HG02759 (cell line): ENCODE data around the gene SUPT3H.

Experiments used
- ATAC-seq: cut with Tn5 transposase; IDR thresholded peaks from one replicate; pipeline ENCODE4 v1.9.1; 2021; ENCODE audit warnings: mild to moderate bottlenecking, moderate library complexity; ENCODE audit not compliant: unreplicated experiment

Gene SUPT3H

DNA sequence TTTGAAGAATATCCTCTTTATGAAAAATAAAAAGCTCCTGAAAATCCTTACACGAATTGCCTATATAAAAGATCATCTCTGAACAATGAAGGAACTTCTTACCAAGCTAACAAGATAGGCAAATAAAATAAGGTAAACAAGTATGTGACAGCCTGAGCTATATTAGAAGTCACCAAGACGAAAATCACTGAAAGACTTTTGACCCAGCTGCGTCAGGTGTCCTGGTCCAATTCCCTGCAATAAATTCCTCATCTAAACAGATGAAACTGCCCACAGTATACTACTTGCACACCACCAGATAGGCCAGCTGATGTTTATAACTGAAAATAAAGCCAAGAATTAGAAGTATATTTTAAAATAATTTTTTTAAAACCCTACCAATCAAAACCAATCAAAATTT, 117.0 kb downstream of the SUPT3H start:
- no peak for ATAC-seq

DNA sequence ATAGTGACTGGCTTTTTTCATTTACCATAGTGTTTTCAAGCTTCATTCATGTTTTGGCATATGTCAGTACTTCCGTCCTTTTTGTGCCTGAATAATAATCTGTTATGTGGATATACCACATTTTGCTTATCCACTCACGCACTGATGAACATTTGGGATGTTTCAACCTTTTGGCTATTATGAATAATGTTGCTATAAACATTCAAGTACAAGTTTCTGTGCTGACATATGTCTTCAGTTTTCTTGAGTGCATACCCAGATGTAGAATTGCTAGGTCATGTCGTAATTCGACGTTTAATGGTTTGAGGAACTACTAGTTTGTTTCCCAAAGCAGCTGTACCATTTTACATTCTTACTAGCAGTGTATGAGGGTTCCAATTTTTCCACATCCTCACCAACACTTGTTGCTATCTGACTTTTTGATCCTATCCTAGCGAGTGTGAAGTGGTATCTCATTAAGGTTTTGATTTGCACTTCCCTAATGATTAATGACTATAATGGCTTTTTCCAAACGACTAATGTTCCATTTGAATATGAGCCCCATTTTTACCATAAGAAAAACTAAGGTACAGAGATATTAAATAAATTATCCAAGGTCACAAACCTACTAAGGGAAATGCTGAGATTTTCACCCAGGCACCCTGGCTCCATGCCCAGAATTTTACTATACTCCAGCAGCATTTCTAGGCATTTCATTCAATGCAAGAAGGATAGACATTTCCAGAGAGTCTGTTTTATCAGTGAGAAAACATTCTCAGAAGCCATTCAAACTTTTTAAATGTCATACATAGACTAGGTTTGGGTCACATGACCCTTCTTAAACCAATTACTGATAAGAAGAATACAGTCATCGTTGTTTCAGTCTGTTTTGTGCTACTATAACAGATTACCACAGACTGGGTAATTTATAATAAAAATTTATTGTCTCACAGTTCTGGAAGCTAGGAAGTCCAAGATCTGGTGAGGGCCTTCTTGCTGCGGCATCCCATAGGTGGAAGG, 120.7 kb downstream of the SUPT3H start:
- no peak for ATAC-seq

DNA sequence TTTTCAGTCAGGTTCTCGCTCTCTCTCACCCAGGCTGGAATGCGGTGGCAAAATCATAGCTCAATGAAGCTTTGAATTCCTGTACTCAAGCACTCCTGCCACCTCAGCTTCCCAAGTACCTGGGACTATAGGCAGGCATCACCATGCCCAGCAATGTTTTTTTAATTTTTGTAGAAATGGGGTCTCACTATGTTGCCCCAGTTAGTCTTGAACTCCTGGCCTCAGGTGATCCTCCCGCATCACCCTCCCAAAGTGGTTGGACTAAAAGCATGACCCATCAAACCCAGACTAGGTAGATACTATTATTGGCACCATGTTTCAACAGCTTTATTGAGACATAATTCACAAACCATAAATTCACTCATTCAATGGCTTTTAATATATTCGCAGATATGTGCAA, 122.3 kb downstream of the SUPT3H start:
- no peak for ATAC-seq

DNA sequence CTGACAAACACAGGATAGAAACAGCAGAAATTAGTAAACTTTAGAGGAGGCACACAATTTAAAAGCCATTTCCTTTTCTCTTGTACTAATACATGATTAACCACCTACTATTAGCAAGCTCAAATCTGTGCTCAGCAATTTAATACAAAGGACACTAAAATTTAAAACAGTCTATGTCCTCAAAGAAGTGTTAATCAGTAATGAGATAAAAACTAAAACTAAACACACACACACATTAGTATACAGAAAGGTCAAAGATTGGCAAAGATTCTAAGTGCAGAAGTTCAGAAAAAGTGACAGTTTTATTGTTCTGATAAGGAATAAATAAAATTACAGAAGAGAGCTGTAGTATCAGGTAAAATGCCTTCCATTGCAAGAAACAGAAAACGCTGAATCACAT, 123.5 kb downstream of the SUPT3H start:
- ATAC-seq: no peak

DNA sequence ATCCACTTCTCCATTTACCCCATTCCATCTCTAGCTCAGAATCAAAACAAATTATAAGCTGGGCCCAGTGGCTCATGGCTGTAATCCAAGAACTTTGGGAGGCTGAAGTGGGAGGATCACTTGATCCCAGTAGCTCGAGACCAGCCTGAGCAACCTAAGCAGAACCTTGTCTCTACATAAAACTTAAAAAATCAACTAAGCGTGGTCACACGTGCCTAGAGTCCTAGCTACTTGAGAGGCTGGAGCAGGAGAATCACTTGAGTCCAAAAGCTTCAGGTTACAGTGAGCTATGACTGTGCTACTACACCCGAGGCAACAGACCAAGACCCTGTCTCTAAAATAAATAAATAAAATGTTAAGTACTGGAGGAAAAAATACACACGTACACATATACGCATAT, 124.3 kb downstream of the SUPT3H start:
- no peak for ATAC-seq

DNA sequence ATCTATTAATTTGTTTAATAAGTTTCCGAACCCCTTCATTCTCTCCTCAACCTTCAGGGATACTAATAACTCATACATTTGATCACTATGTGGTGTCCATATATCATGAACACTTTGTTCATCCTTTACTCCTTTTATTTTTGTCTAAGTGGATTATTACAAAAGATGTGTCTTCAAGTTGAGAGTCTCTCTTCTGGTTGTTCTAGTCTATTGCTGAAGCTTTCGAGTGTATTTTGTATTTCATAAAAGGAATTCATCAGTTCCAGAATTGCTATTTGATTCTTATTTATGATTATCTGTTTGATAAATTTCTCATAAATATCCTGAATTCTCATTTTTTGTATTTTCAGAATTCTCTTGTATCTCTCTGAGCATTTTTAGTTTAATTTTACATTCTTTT, 146.1 kb downstream of the SUPT3H start:
- ATAC-seq: no peak

DNA sequence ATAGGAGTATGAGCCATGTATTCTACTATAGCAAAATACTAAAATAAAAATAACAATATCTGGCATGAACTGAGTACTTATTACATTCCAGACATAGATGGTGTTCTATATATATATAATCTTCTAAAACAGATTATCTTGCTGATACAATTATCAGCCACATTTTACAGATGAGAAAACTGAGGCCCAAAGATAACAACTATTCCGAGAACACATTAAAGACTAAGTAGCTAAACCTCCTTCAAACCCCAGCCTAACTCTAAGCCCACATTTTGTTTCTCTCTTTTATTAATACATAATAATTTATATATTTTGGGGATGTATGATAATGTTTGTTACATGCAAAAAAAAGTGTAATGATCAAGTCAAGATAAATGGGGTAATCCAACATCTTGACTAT, 148.3 kb downstream of the SUPT3H start:
- ATAC-seq: no peak

DNA sequence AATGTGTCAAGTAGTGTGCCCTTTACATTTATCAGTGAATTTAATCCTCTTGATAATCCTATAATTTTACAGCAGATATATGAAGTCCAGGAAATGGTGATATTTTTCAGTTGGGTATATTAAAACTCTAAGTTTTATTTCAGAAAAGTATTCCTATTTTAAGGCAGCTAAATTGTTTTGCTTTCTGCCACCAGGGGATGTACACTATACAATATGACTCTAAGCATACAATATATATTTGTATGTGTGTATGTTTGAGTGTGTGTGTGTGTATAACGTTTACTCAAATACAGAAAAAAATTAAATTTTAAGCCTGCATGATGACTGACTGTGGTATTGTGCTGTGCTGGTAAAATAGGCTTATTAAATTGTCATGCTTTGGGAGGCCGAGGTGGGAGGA, 151.7 kb downstream of the SUPT3H start:
- no peak for ATAC-seq

DNA sequence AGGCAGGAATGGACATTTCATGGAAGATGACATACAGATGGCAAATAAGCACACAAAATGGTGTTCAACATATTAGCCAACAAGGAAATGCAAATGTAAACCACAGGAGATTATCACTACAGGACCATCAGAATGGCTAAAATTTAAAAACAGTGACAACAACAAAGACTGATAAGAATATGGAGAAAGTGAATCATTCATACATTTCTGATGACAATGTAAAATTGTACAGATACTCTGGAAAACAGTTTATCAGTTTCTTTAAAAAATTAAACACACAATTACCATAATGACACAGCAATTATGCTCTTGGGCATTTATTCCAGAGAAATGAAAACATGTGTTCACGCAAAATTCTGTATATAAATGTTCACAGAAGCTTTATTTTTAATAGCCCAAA, 155.4 kb downstream of the SUPT3H start:
- no peak for ATAC-seq

DNA sequence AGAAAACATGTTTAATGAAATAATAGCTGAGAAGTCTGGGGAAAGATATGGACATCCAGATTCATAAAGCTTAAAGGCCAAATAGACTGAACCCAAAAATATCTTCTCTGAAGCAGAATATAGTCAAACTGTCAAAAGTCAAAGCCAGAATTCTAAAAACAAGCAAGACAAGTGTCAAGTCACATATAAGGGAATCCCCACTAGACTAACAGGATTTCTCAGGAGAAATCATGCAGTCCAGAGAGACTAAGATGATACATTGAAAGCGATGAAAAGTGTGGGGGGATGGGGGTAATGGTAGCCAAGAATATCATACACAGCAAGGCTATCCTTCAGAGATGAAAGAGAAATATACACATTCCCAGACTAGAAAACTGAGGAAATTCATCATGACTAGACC, 162.0 kb downstream of the SUPT3H start:
- ATAC-seq: no peak

DNA sequence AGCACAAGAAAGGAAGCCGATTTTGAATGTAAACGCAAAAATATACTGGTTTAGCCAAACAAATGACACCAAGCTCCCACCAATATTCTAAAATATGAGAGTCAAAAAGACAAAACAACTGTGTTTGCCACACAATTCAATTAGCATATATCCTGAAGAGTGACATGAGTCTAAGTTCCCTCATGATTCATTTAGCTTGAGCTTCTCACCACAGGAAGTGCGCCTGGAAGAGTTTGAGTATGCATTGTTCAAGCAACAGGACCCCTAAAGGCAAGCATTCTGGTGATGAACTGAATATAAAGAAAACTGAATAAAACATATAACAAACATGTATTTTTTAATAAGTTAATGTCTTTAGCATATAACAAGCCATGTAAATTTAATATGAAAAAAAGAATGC, 164.8 kb downstream of the SUPT3H start:
- no peak for ATAC-seq

DNA sequence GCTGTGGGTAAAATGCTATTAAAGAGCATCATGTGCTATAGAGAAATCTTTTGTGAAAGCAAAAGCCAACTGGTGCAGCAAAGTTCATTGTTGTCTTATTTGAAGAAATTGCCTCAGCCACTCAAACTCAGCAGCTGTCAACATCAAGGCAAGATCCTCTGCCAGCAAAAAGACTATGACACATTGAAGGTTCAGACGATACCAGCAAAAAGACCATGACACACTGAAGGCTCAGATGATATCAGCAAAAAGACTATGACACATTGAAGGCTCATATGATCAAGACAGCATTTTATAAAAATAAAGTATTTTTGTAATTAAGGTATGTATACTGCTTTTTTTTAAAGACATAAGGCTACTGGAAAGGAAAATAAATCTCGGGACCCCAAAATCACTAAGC, 168.0 kb downstream of the SUPT3H start:
- no peak for ATAC-seq

DNA sequence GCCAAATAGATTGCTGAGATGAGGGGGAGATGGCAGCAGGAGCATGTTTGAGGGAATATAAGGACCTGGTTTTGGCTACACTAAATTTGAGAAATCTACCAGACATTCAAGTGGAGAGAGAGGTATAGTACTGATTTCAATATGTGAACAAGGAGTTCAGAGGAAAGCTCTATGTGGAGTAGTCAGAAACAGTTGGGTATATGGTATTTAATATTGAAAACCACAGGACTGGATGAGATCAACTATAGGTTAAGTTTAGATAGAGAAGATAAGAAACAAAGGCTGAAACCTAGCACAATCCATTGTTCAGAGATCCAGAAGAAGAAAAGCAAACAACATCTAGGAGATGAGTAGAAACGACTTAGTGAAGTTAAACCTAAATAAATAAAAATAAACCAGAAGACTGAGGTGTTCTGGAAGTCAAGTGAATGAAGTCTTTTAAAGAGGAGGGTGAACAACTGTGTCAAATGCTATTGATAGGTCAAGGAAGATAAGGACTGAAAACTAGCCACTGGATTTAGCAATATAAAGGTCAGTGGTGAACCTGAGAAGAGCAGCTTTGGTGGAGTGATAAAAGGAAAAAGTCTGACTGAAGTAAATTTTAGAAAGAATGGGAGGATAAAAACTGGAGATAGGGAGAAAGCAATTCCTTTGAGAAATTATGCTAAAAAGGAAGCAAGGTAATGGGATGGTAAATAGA, 170.8 kb downstream of the SUPT3H start:
- no peak for ATAC-seq

DNA sequence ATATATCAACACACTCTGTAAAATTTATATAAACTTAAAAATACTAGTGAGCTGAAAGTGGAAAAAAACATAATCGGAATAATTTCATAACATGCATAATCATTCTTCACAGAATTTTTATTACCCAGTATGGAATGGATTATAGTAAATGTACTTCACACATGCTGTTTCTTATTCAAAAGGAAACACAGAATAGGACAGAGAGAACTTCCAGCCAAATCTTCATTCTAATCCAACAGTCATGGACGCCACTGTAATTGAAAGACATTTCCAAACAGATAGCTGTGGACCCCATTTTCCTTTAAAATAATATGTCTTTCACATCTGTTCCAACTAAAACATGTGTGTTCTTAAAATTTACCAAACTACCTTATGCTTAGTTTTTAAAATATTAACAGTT, 176.2 kb downstream of the SUPT3H start:
- ATAC-seq: no peak

DNA sequence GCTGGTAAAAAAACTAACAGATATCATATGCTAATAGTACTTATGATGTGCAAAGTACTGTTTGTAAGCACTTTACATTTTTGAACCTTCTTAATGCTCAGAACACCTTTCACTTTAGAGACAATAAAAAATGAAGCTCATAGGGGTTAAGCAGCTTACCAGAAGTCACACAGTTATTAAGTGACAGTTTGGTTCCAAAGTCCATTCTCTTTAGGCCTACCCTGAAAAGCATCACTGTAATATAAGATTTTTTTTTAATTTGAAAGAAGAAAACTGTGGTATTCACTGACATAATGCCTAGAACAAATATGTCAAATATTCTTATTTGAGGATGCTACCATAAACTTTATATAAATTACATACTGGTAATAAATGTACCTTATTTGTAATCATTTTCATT, 177.2 kb downstream of the SUPT3H start:
- no peak for ATAC-seq

DNA sequence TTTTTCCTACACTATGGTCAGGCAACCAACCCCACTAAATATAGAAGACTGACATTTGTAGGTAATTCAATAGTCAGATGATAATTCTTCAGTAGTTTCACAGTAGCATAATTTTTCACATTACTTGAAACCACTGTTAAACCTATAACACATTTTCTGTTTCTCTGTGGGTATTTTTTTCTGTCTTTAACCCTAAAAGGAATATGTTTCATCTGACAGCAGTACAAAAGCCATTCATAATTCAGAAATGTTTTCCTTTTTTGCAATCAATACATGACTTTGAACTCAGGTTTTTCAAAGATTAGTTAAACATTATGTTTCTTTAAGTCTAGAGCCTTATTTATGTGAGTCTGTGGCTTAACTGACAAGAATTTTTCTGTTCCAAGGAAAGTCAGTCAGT, 178.2 kb downstream of the SUPT3H start:
- ATAC-seq: no peak

DNA sequence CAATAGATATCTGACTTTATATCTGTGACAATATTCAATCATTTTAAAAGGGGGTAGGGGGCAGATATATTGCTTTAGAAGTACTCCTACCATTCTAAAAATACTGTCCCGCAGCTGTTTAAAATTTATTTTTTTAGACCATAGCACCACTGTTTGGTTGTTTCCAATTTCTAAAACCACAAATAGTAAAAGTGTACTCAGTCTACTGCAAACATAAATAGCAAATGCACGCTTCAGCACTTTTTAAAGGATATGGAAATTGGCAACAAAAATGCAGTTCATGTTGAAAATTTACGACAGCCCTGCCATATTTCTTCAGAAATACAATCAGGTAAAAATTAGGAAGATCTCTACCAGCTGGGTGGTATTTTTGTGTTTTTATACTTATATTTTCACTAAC, 181.6 kb downstream of the SUPT3H start:
- no peak for ATAC-seq

DNA sequence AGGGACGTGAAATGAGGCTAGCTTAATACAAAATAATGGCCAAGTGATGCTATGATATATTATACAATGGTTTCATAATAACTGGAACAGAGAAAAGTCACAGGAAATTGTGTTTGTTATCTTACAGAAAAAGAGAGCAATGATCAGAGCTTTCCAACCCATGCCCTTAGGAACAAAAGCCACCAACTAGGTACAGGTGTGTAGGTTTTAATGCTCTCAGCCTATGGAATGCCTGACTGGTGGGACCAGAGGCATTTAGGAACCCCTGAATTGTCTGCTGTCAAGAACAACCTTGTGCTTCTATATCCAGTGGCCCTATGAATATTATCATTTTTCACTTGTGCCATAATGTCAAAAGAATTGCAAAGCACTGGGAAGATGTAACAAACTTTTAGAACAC, 182.6 kb downstream of the SUPT3H start:
- ATAC-seq: no peak

DNA sequence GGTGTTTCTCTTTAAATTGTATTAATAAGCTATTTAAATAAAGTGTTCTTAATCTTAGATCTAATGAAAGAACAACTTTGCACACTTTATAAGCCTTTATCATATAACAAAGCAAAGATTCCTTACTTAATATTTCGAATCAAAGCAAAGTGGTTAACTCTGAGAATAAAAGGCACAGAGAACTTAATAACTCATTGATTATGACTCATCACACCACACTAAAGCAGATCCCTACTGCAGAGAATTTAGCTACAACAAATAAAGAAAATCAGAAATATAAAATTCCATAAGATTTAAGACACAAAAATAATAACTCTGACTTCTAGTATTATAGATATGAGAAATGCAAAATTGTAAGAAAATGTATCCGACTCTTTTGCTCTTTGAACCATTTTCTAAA, 185.2 kb downstream of the SUPT3H start:
- ATAC-seq: no peak

DNA sequence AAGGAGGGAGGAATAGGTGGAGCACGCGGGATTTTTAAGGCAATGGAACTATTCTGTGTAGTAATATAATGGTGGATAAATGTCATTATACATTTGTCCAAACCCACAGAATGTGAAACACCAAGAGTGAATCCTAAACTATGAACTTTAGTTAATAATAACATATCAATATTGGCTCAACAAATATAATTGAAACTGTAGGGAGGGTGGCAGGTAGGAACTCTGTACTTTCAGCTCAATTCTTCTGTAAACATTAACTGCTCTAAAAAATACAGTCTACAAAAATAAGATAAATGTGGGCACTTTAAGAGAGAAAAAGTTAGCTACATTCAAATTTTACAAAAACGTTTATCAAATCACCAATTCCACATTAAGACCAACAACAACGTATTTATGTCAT, 186.3 kb downstream of the SUPT3H start:
- ATAC-seq: no peak

DNA sequence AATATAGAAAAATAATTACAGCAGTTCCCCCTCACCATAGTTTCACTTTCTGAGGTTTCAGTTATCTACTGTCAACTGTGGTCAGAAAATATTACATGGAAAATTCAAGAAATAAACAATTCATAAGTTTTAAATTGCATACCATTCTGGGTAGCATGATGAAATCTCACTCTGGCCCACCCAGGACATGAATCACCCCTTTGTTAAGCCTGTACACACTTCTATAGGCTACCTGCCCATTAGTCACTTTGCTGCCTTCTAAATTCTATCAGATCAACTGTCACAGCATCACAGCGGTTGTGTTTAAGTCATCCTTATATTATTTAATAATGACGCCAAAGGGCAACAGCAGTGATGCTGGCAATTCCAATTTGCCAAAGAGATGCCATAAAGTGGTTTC, 189.9 kb downstream of the SUPT3H start:
- no peak for ATAC-seq
